ENCODE data around the gene PDE4D. TPM values are rescaled to one million over a fixed set of nuclear protein-coding genes. Genes with fewer than 3 reads are reported as not detected.

The PDE4D gene
- total and polyA plus RNA-seq, 10 of the 15 experiments (the other 5 are each of a cell fraction or from before 2014, with no cell fraction given) = 0.87 to 4.1 (median 2.2) TPM

GRCh38 chr5:58999804-59000203, 893.7 kb downstream of the PDE4D start:
- no peak overlapping the region for H2AFZ ChIP-seq (ENCODE audit: control insufficient read depth, low read depth, low read length)
- 43% methylated on average over 7 of the region's 7 CpGs for whole genome bisulfite sequencing (ENCODE audit: insufficient coverage, insufficient replicate concordance, low lambda C conversion rate, missing lambda C conversion rate)
- ChIA-PET CTCF (interaction anchor here (0.9 to 3.0 kb wide), 4 partner anchors 15 to 114 kb away, joined by 3 to 13 read pairs (median 8); no protein-coding TSS in a partner anchor), SMC1A (ENCODE audit: uncharacterized antibody, unreplicated experiment) (interaction anchor here (1.1 to 1.6 kb wide), 2 partner anchors 24 to 109 kb away, joined by 3 to 5 read pairs; no protein-coding TSS in a partner anchor), RAD21 (ENCODE audit: unreplicated experiment) (interaction anchor here (0.6 to 1.1 kb wide), 3 partner anchors 8 to 104 kb away, joined by 3 to 5 read pairs (median 3); no protein-coding TSS in a partner anchor), POLR2A (no interaction called here)
- intact Hi-C loops (cut with micrococcal nuclease; ENCODE audit: unreplicated experiment) (no loop called here), in situ Hi-C loops (cut with MboI) (loop anchor here (5.0 kb wide), 1 partner anchor 108 kb away; no protein-coding TSS in a partner anchor)
- no peak for FAIRE-seq
- no peaks in the 10 kb centered on the region for H3K36me3 ChIP-seq (ENCODE audit: control insufficient read depth in 2 of 2, insufficient read depth in 2 of 2, low read length in 1 of 2)
- H4K20me1 ChIP-seq (ENCODE audit: control insufficient read depth, insufficient read depth) = no peaks in the 10 kb centered on the region
- no peak overlapping the region for H3K4me3 ChIP-seq
- no peak for DNase-seq (ENCODE audit: low read depth, low spot score)
- H3K27ac ChIP-seq (ENCODE audit: control insufficient read depth, insufficient read depth) = no peak overlapping the region
- H3K4me1 ChIP-seq (ENCODE audit: control insufficient read depth, insufficient read depth, low read length) = no peaks in the 10 kb centered on the region; the same call in 1 of the 2 replicates
- H3K27me3 ChIP-seq (replicated peaks in 1 of 2; ENCODE audit: control insufficient read depth in 2 of 2, insufficient read depth in 2 of 2, low read length in 1 of 2) = no peaks in the 10 kb centered on the region
- H3K4me2 ChIP-seq (ENCODE audit: control insufficient read depth, insufficient read depth) = no peak overlapping the region
- no peak overlapping the region for H3K9ac ChIP-seq (ENCODE audit: control insufficient read depth, insufficient read depth, low read length)
- H3K9me3 ChIP-seq (replicated peaks; ENCODE audit: control insufficient read depth, insufficient read depth, low read length) = no peaks in the 10 kb centered on the region
- no peak for ATAC-seq
- no peaks in the 10 kb centered on the region for H3K79me2 ChIP-seq (ENCODE audit: control insufficient read depth, insufficient read depth, low read length)
- BruUV-seq (replicated peaks) = no TSS peak
- TF ChIP-seq, protein P1, sequence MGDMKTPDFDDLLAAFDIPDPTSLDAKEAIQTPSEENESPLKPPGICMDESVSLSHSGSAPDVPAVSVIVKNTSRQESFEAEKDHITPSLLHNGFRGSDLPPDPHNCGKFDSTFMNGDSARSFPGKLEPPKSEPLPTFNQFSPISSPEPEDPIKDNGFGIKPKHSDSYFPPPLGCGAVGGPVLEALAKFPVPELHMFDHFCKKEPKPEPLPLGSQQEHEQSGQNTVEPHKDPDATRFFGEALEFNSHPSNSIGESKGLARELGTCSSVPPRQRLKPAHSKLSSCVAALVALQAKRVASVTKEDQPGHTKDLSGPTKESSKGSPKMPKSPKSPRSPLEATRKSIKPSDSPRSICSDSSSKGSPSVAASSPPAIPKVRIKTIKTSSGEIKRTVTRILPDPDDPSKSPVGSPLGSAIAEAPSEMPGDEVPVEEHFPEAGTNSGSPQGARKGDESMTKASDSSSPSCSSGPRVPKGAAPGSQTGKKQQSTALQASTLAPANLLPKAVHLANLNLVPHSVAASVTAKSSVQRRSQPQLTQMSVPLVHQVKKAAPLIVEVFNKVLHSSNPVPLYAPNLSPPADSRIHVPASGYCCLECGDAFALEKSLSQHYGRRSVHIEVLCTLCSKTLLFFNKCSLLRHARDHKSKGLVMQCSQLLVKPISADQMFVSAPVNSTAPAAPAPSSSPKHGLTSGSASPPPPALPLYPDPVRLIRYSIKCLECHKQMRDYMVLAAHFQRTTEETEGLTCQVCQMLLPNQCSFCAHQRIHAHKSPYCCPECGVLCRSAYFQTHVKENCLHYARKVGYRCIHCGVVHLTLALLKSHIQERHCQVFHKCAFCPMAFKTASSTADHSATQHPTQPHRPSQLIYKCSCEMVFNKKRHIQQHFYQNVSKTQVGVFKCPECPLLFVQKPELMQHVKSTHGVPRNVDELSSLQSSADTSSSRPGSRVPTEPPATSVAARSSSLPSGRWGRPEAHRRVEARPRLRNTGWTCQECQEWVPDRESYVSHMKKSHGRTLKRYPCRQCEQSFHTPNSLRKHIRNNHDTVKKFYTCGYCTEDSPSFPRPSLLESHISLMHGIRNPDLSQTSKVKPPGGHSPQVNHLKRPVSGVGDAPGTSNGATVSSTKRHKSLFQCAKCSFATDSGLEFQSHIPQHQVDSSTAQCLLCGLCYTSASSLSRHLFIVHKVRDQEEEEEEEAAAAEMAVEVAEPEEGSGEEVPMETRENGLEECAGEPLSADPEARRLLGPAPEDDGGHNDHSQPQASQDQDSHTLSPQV (IDR thresholded peaks at IDR 0.05) = no peak
- TF ChIP-seq NKRF (conservative IDR thresholded peaks at IDR 0.05) (no peak), MTA3 (IDR thresholded peaks at IDR 0.05; ENCODE audit: borderline replicate concordance, low read length) (no peak), CREB1 (IDR thresholded peaks at IDR 0.05; ENCODE audit: low read depth) (no peak), SMC3 (IDR thresholded peaks at IDR 0.05; ENCODE audit: borderline replicate concordance, low read length) (no peak), DPF2 (IDR thresholded peaks at IDR 0.05) (no peak), MYC (IDR thresholded peaks at IDR 0.05; ENCODE audit: insufficient read depth, insufficient read length, insufficient replicate concordance, low read length, severe bottlenecking) (no peak), RELA (IDR thresholded peaks at IDR 0.05; ENCODE audit: borderline replicate concordance, partially characterized antibody) (no peak), TCF3 (IDR thresholded peaks at IDR 0.05; ENCODE audit: borderline replicate concordance, insufficient read depth, low read depth, low read length) (no peak), FOXK2 (IDR thresholded peaks at IDR 0.05) (no peak), ZNF207 (IDR thresholded peaks at IDR 0.05; ENCODE audit: borderline replicate concordance) (no peak), ETV6 (conservative IDR thresholded peaks at IDR 0.05 in 1 of 2, IDR thresholded peaks at IDR 0.05 in 1 of 2; ENCODE audit: borderline replicate concordance in 1 of 2, low read depth in 1 of 2) (no peak), SRF (IDR thresholded peaks at IDR 0.05; ENCODE audit: low read depth in 2 of 2, low read length in 2 of 2) (no peak)
- TF ChIP-seq, protein P2, sequence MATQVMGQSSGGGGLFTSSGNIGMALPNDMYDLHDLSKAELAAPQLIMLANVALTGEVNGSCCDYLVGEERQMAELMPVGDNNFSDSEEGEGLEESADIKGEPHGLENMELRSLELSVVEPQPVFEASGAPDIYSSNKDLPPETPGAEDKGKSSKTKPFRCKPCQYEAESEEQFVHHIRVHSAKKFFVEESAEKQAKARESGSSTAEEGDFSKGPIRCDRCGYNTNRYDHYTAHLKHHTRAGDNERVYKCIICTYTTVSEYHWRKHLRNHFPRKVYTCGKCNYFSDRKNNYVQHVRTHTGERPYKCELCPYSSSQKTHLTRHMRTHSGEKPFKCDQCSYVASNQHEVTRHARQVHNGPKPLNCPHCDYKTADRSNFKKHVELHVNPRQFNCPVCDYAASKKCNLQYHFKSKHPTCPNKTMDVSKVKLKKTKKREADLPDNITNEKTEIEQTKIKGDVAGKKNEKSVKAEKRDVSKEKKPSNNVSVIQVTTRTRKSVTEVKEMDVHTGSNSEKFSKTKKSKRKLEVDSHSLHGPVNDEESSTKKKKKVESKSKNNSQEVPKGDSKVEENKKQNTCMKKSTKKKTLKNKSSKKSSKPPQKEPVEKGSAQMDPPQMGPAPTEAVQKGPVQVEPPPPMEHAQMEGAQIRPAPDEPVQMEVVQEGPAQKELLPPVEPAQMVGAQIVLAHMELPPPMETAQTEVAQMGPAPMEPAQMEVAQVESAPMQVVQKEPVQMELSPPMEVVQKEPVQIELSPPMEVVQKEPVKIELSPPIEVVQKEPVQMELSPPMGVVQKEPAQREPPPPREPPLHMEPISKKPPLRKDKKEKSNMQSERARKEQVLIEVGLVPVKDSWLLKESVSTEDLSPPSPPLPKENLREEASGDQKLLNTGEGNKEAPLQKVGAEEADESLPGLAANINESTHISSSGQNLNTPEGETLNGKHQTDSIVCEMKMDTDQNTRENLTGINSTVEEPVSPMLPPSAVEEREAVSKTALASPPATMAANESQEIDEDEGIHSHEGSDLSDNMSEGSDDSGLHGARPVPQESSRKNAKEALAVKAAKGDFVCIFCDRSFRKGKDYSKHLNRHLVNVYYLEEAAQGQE (IDR thresholded peaks at IDR 0.05; ENCODE audit: low read depth, low read length) = no peak

Data from GM12878 (cell line).